Stomach (tissue), 19 donors: ENCODE results near the gene PATE2. TPM values are rescaled to one million over a fixed set of nuclear protein-coding genes. Genes with fewer than 3 reads are reported as not detected.

Source experiments
- DNase-seq, 2 donors: peaks; one replicate each; pipeline versions ENCODE4 v3.0.0 to v3.0.0-alpha.2; 2013 to 2019
- H3K27ac ChIP-seq, 5 donors: fragments of 200-600 bp in 4 of 5; sonication (generic) in 4 of 5; one replicate each; pipeline ENCODE4 v1.5.1; 2013 to 2019; ENCODE audit warnings: mild to moderate bottlenecking in 1 of 5, moderate library complexity in 1 of 5
- H3K27me3 ChIP-seq, 3 donors: fragments of 200-600 bp; sonication (generic); one replicate each; pipeline ENCODE4 v1.5.1; 2017 to 2019; ENCODE audit warnings: mixed run types in 1 of 3
- H3K36me3 ChIP-seq, 4 donors: fragments of 200-600 bp; sonication (generic); 1 replicate in 3 of 4; 2 replicates in 1 of 4; pipeline ENCODE4 v1.5.1; 2016 to 2019
- H3K4me1 ChIP-seq, 4 donors: fragments of 200-600 bp; sonication (generic); one replicate each; pipeline ENCODE4 v1.5.1; 2016 to 2019
- H3K4me3 ChIP-seq, 4 donors: fragments of 200-600 bp; sonication (generic) in 3 of 4; one replicate each; pipeline ENCODE4 v1.5.1; 2016 to 2019; ENCODE audit warnings: mild to moderate bottlenecking in 1 of 4
- H3K9me3 ChIP-seq, 4 donors: fragments of 200-600 bp; sonication (generic); one replicate each; pipeline ENCODE4 v1.5.1; 2016 to 2019
- CTCF ChIP-seq, 7 experiments: fragments of 450-650 bp in 4 of 7; fragments of 200-600 bp in 3 of 7; sonication (generic) in 3 of 7; IDR thresholded peaks; one replicate each; pipeline ENCODE4 v1.5.1; 2016 to 2019; ENCODE audit warnings: antibody characterized with exemption in 7 of 7, control low read depth in 2 of 7, mild to moderate bottlenecking in 1 of 7
- EP300 ChIP-seq: sonication (generic); formaldehyde crosslinking; IDR thresholded peaks from one replicate; pipeline ENCODE4 v1.6.1; 2017; ENCODE audit warnings: antibody characterized with exemption
- POLR2A ChIP-seq, 4 donors: fragments of 450-650 bp; IDR thresholded peaks; one replicate each; pipeline ENCODE4 v1.6.1; 2016; ENCODE audit warnings: antibody characterized with exemption in 4 of 4, control low read depth in 2 of 4, mild to moderate bottlenecking in 1 of 4, moderate library complexity in 1 of 4
- POLR2AphosphoS5 ChIP-seq, 3 donors: sonication (generic); formaldehyde crosslinking; IDR thresholded peaks; one replicate each; pipeline ENCODE4 v1.6.1; 2016; ENCODE audit warnings: antibody characterized with exemption in 3 of 3
- WGBS, 5 donors: extraction: QIAGEN DNeasy Blood & Tissue Kit in 3 of 5; methylation state at CpG; one replicate each; pipeline versions ENCODE4 v1.1.5 to v1.1.7; 2013 to 2018; 5-methylcytosine and 5-hydroxymethylcytosine counted together
- intact Hi-C: fragments of 100-400 bp; cut with DNase I; formaldehyde crosslinking; loops from one replicate; pipeline ENCODE4 v1.15.1; 2023; ENCODE audit warnings: low total_unique reads
- long read RNA-seq, 10 donors: transcript quantifications; one replicate each; lab custom pipeline, GENCODE V29; 2026
- polyA plus RNA-seq, 3 donors: library from polyadenylated mRNA; stranded (reverse); fragments of 200-250 nt; gene quantifications; one replicate each; pipeline ENCODE4 v1.2.3, GENCODE V29; 2013
- total RNA-seq, 5 donors: library from RNA; depleted of rRNA; stranded (reverse); fragments of >200 nt; gene quantifications; one replicate each; pipeline versions ENCODE4 v1.1.0 to v1.2.3, GENCODE V29; 2014 to 2016
- donor health status: healthy with polysubstance abuse.
- donor health status: Bipolar disorder and iron deficiency.
- donor health status: healthy.

Gene PATE2
- total RNA-seq (not detected), polyA plus RNA-seq (not detected)
- long read RNA-seq, donor 1: 0 reads
- long read RNA-seq, donor 2: 0 reads
- long read RNA-seq, donor 3: 0 reads
- long read RNA-seq, donor 4: 0 reads
- long read RNA-seq, donor 5: 0 reads
- long read RNA-seq, donor 6: 0 reads
- long read RNA-seq, donor 7: 0 reads
- long read RNA-seq, donor 8: 0 reads
- long read RNA-seq, donor 9: 0 reads
- long read RNA-seq, donor 10: 0 reads

DNA sequence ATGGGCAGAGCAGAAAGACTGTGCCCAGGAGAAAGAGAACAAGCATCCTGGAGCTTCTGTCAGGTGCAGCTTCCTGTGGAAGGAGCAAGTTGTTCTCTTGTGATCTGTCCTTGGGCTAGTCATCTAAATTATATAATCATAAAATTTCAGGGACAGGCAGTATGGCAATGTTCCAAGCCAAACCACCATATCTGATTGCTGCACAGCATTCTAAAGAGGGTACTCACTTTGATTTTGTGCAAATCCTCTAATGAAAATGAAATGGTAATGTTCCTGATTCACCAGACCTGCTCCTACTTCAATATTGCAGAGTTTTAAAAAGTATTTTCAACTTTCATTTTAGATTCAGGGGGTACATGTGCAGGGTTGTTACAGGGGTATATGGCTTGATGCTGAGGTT lies at the start of gene PATE2:
PATE2 (minus strand) TSS at position 101 of the 400 bp plus-strand sequence; CDS start at position 46, 55 bp downstream.
- intact Hi-C loops: no loop called here
- DNase-seq: no peak
- no peak within 1 kb of the TSS for H3K27ac ChIP-seq
- no peaks in the 10 kb centered on the region for H3K36me3 ChIP-seq
- H3K4me3 ChIP-seq: no peak within 1 kb of the TSS
- no peak for TF ChIP-seq EP300
- H3K9me3 ChIP-seq: no peaks in the 10 kb centered on the region
- H3K4me1 ChIP-seq: no peaks in the 10 kb centered on the region
- H3K27me3 ChIP-seq: no peaks in the 10 kb centered on the region

- intact Hi-C loops: no loop called here
- peaks cover 0 to 28% (median 8%) of the 10 kb centered on the region in 4 donors for H3K9me3 ChIP-seq
- no peaks in the 10 kb centered on the region for H3K4me1 ChIP-seq
- WGBS, 5 donors: 83 to 98% (median 93%) methylated on average over 1 of the region's 1 CpG
- H3K27me3 ChIP-seq: no peaks in the 10 kb centered on the region
- no peak for TF ChIP-seq EP300
- no peak for TF ChIP-seq CTCF (IDR thresholded peaks at IDR 0.05)
- no peak for TF ChIP-seq POLR2AphosphoS5 (IDR thresholded peaks at IDR 0.05)
- no peak for TF ChIP-seq POLR2A (IDR thresholded peaks at IDR 0.05)
- DNase-seq: no peak
- no peak overlapping the region for H3K4me3 ChIP-seq
- H3K36me3 ChIP-seq: no peaks in the 10 kb centered on the region
- H3K27ac ChIP-seq: no peak overlapping the region
These were observed 29.3 kb upstream of the PATE2 start for GRCh38 chr11:125807909-125808308.

- H3K36me3 ChIP-seq: no peaks in the 10 kb centered on the region
- H3K9me3 ChIP-seq: peaks cover 0 to 55% (median 24%) of the 10 kb centered on the region in 4 donors
- no peak for DNase-seq
- TF ChIP-seq CTCF (IDR thresholded peaks at IDR 0.05) (no peak), EP300 (no peak), POLR2AphosphoS5 (IDR thresholded peaks at IDR 0.05) (no peak), POLR2A (IDR thresholded peaks at IDR 0.05) (no peak)
- no peak overlapping the region for H3K4me3 ChIP-seq
- intact Hi-C loops: no loop called here
- WGBS, 5 donors: 0 to 84% (median 47%) methylated on average over 1 of the region's 1 CpG
- H3K27me3 ChIP-seq: no peaks in the 10 kb centered on the region
- H3K27ac ChIP-seq: no peak overlapping the region
- H3K4me1 ChIP-seq: no peaks in the 10 kb centered on the region
These were observed 23.8 kb upstream of the PATE2 start for GRCh38 chr11:125802387-125802786.

DNA sequence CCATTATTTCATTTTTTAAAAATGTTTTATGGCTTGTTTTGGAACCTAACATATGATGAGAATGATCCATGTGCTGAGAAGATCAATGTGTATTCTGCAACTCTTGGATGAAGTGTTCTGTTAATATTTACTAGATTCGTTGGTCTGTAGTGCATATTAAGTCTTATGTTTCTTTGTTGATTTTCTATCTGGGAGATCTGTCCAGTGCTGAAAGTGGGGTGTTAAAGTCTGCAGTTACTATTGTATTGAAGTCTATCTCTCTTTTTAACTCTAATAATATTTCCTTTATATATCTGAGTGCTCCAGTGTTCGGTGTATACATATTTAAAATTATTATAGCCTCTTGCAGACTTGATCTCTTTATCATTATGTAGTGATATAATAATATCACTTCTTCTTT lies 21.2 kb upstream of the PATE2 start:
- Histone ChIP-seq H3K9me3 (peaks cover 0 to 68% (median 31%) of the 10 kb centered on the region in 4 donors), H3K27me3 (no peaks in the 10 kb centered on the region), H3K36me3 (no peaks in the 10 kb centered on the region), H3K4me3 (no peak overlapping the region), H3K27ac (no peak overlapping the region), H3K4me1 (no peaks in the 10 kb centered on the region)
- intact Hi-C loops: no loop called here
- WGBS, 5 donors: 18 to 74% (median 41%) methylated on average over 2 of the region's 2 CpGs
- DNase-seq: no peak
- no peak for TF ChIP-seq POLR2A (IDR thresholded peaks at IDR 0.05)
- no peak for TF ChIP-seq EP300
- no peak for TF ChIP-seq POLR2AphosphoS5 (IDR thresholded peaks at IDR 0.05)
- TF ChIP-seq CTCF (IDR thresholded peaks at IDR 0.05): no peak

GRCh38 chr11:125797641-125798040 lies 19.0 kb upstream of the PATE2 start:
- no peak for DNase-seq
- H3K9me3 ChIP-seq: peaks cover 0 to 66% (median 22%) of the 10 kb centered on the region in 4 donors
- no peak overlapping the region for H3K27ac ChIP-seq
- TF ChIP-seq CTCF (IDR thresholded peaks at IDR 0.05): no peak
- TF ChIP-seq POLR2A (IDR thresholded peaks at IDR 0.05): no peak
- no peak for TF ChIP-seq EP300
- no peak for TF ChIP-seq POLR2AphosphoS5 (IDR thresholded peaks at IDR 0.05)
- H3K27me3 ChIP-seq: no peaks in the 10 kb centered on the region
- intact Hi-C loops: no loop called here
- no peaks in the 10 kb centered on the region for H3K4me1 ChIP-seq
- 37 to 49% (median 47%) methylated on average over 4 of the region's 4 CpGs for WGBS, 5 donors
- no peak overlapping the region for H3K4me3 ChIP-seq
- no peaks in the 10 kb centered on the region for H3K36me3 ChIP-seq
